MCF 10A (cell line): Measurements from ENCODE around the gene XAGE2. TPM values are rescaled to one million over a fixed set of nuclear protein-coding genes. Genes with fewer than 3 reads are reported as not detected.

Experiments
- BruUV-seq: library from RNA; stranded (reverse); fragments of 400-500 nt; replicated peaks from 2 replicates; lab custom pipeline; 2021; lab: Mats Ljungman, UMichigan
- CTCF ChIA-PET: fragments of 300-600 bp; sonication (Branson Sonifier 250); formaldehyde crosslinking; extraction: SDS; loops from one replicate; lab custom pipeline; 2021; ENCODE audit warnings: antibody characterized with exemption, inconsistent platforms; lab: Yijun Ruan, JAX
- POLR2A ChIA-PET: fragments of 300-600, 350-650 bp; sonication (Branson Sonifier 250); formaldehyde crosslinking; extraction: SDS; loops from one replicate; lab custom pipeline; 2020; ENCODE audit warnings: antibody characterized with exemption, inconsistent platforms; lab: Yijun Ruan, JAX
- DNase-seq: peaks from one replicate; pipeline ENCODE4 v3.0.0-alpha.2; 2018; ENCODE audit not compliant: unreplicated experiment
- H3K27ac Mint-ChIP-seq: one replicate; pipeline ENCODE4 v1.8.0; 2022; ENCODE audit warnings: mild to moderate bottlenecking, low read depth, mixed read lengths; ENCODE audit not compliant: unreplicated experiment
- H3K27me3 Mint-ChIP-seq: one replicate; pipeline ENCODE4 v1.8.0; 2022; ENCODE audit warnings: mixed read lengths; ENCODE audit not compliant: insufficient read depth, unreplicated experiment
- H3K36me3 Mint-ChIP-seq: one replicate; pipeline ENCODE4 v1.8.0; 2022; ENCODE audit warnings: mild to moderate bottlenecking, moderate library complexity, mixed read lengths; ENCODE audit not compliant: insufficient read depth, unreplicated experiment
- H3K4me1 Mint-ChIP-seq: one replicate; pipeline ENCODE4 v1.8.0; 2022; ENCODE audit warnings: mixed read lengths; ENCODE audit not compliant: insufficient read depth, unreplicated experiment
- H3K4me3 Mint-ChIP-seq: one replicate; pipeline ENCODE4 v1.8.0; 2022; ENCODE audit warnings: mild to moderate bottlenecking, moderate library complexity, mixed read lengths; ENCODE audit not compliant: unreplicated experiment
- H3K9me3 Mint-ChIP-seq: one replicate; pipeline ENCODE4 v1.8.0; 2022; ENCODE audit warnings: mixed read lengths; ENCODE audit not compliant: unreplicated experiment
- CTCF ChIP-seq: fragments of 200-600 bp; IDR thresholded peaks from one replicate; pipeline ENCODE4 v1.8.0; 2022; ENCODE audit warnings: antibody characterized with exemption, mild to moderate bottlenecking; ENCODE audit not compliant: unreplicated experiment
- intact Hi-C: fragments of 100-400 bp; cut with micrococcal nuclease; formaldehyde crosslinking; loops from 2 replicates; pipeline ENCODE4 v1.14.1; 2022
- total RNA-seq: library from RNA; stranded (reverse); gene quantifications from 2 replicates; pipeline ENCODE4 v1.2.3, GENCODE V29; 2022

Gene XAGE2
- total RNA-seq, 1 experiment from 2014 or later = not detected

DNA sequence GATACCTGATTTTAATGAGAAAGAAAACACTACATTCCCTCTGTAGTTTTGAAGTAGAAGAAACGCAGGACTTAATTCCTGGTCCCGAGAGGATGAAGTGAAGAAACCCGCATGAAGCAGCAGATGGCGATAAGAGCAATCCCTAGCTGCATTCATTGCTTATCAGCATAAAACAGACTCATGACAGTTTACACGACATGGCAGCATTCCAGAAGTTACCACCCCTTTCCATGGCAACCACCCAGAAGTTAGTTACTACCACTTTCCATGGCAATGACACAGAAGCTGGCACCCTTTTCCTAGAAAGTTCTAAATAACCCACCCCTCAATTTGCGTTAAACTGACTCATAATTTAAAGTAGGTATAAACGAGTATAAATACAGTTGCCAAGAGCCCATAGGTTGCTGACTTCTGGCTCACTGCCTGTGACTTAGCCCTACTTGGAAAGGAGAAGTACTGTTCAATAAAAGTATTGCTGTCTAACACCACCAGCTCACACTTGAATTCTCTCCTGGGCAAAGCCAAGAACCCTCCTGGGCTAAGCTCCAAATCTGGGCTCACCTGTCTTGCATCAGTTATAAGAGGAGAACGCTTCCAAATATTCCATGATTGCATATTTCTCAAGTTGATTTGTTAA lies 5.5 kb upstream of the XAGE2 start:
- DNase-seq = no peak
- POLR2A ChIA-PET = no interaction called here
- CTCF ChIA-PET = no interaction called here
- Mint-ChIP-seq H3K4me3 (no peak overlapping the region), H3K9me3 (peaks cover 9% of the 10 kb centered on the region), H3K27me3 (peaks cover 70% of the 10 kb centered on the region), H3K27ac (no peak overlapping the region), H3K36me3 (no peaks in the 10 kb centered on the region), H3K4me1 (no peaks in the 10 kb centered on the region)
- TF ChIP-seq CTCF = no peak
- intact Hi-C loops = no loop called here
- BruUV-seq = no TSS peak

DNA sequence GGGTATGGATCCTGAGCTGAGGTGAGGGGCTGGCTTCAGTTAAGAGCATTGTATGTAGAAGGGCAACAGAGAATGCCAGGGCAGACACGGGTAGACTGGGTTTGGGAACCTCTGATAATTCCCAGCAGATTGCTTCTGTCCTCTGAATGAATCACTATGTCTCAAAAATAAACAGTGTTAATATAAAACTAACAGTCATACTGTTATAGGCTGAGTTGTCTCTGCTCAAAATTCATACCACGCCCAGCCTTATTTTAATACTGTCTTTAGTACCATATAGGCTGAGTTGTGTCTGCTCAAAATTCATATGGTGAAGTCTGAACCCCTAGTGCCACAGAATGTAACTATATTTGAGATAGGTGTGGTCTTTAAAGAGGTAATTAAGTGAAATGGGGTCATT lies 10.0 kb downstream of the XAGE2 start:
- DNase-seq = no peak
- no peak overlapping the region for H3K27ac Mint-ChIP-seq
- H3K4me3 Mint-ChIP-seq = no peak overlapping the region
- H3K4me1 Mint-ChIP-seq = no peaks in the 10 kb centered on the region
- no TSS peak for BruUV-seq
- no peaks in the 10 kb centered on the region for H3K9me3 Mint-ChIP-seq
- intact Hi-C loops = no loop called here
- H3K36me3 Mint-ChIP-seq = no peaks in the 10 kb centered on the region
- ChIA-PET CTCF (no interaction called here), POLR2A (no interaction called here)
- no peak for TF ChIP-seq CTCF
- peaks cover 45% of the 10 kb centered on the region for H3K27me3 Mint-ChIP-seq

DNA sequence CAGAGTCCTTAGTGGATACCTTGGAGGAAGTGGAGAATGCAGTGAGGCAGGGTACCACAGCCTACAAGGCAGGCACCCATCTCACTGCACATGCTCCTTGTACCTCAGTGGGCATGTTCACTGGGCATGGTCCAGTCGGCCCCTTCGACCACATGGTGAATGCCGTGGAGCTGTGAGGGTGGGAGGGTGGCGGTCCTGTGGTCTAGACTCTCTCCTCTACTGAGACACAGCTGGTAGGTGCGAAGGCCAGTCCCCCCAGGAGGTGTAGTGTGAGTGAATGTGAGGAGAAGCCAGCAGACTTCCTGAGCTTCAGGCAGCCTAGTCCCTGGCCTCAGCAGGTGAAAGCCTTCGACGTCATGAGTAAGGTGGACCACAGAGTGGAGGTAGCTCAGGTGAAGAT lies 12.2 kb downstream of the XAGE2 start:
- intact Hi-C loops = no loop called here
- Mint-ChIP-seq H3K36me3 (no peaks in the 10 kb centered on the region), H3K4me1 (no peaks in the 10 kb centered on the region), H3K27ac (no peak overlapping the region), H3K4me3 (no peak overlapping the region), H3K9me3 (no peaks in the 10 kb centered on the region), H3K27me3 (peaks cover 45% of the 10 kb centered on the region)
- CTCF ChIA-PET = interaction anchor here (0.7 to 0.9 kb wide), 2 partner anchors 20 to 911 kb away, joined by 3 read pairs; no protein-coding TSS in a partner anchor
- no peak for DNase-seq
- POLR2A ChIA-PET = no interaction called here
- no peak for TF ChIP-seq CTCF
- no TSS peak for BruUV-seq

- Mint-ChIP-seq H3K27me3 (peaks cover 65% of the 10 kb centered on the region), H3K9me3 (no peaks in the 10 kb centered on the region), H3K4me1 (no peaks in the 10 kb centered on the region), H3K27ac (no peak overlapping the region), H3K36me3 (no peaks in the 10 kb centered on the region), H3K4me3 (no peak overlapping the region)
- no TSS peak for BruUV-seq
- ChIA-PET POLR2A (interaction anchor here (0.6 to 1.1 kb wide), 2 partner anchors 21 to 52 kb away, joined by 3 read pairs; no protein-coding TSS in a partner anchor), CTCF (no interaction called here)
- intact Hi-C loops = no loop called here
- no peak for TF ChIP-seq CTCF
- DNase-seq = no peak
These were observed 41.9 kb downstream of the XAGE2 start for GRCh38 chrX:52410439-52411394.
